H1 (cell line): ENCODE measurements around the gene SHROOM3.

ENCODE experiments used
- CTCF ChIP-seq, 3 experiments: IDR thresholded peaks; 1 replicate in 2 of 3; 2 replicates in 1 of 3; pipeline versions ENCODE4 v1.5.1 to v1.6.1; 2011; ENCODE audit warnings: low read length in 3 of 3, mild to moderate bottlenecking in 3 of 3, inconsistent platforms in 2 of 3, low read depth in 1 of 3, moderate library complexity in 1 of 3; ENCODE audit not compliant: insufficient read depth in 1 of 3; ENCODE audit errors: control extremely low read depth in 1 of 3
- HDAC2 ChIP-seq, 2 experiments: fragments of 300-600 bp in 1 of 2; sonication (generic) in 1 of 2; IDR thresholded peaks; 2 replicates each; pipeline ENCODE4 v1.6.1; 2011 to 2012; ENCODE audit warnings: low read depth in 2 of 2, low read length in 2 of 2, mild to moderate bottlenecking in 2 of 2, moderate library complexity in 2 of 2, borderline replicate concordance in 1 of 2, inconsistent platforms in 1 of 2
- MAFK ChIP-seq: IDR thresholded peaks from 2 replicates; pipeline ENCODE4 v1.6.1; 2012; ENCODE audit warnings: low read depth, mild to moderate bottlenecking, improper control_type of control experiment, low read length
- MAX ChIP-seq: IDR thresholded peaks from 2 replicates; pipeline ENCODE4 v1.6.1; 2012; ENCODE audit warnings: inconsistent platforms
- NRF1 ChIP-seq: IDR thresholded peaks from 2 replicates; pipeline ENCODE4 v1.6.1; 2011; ENCODE audit warnings: mild to moderate bottlenecking, low read depth, low read length, improper control_type of control experiment
- POLR2A ChIP-seq, 2 experiments: IDR thresholded peaks; 1 replicate in 1 of 2; 2 replicates in 1 of 2; pipeline ENCODE4 v1.6.1; 2011; ENCODE audit warnings: low read depth in 2 of 2, low read length in 2 of 2, mild to moderate bottlenecking in 2 of 2; ENCODE audit errors: control extremely low read depth in 1 of 2
- POLR2AphosphoS5 ChIP-seq: IDR thresholded peaks from 2 replicates; pipeline ENCODE4 v1.6.1; 2011; ENCODE audit warnings: low read depth, low read length
- SRF ChIP-seq: IDR thresholded peaks from 2 replicates; pipeline ENCODE4 v1.6.1; 2011; ENCODE audit warnings: mild to moderate bottlenecking, low read depth, low read length, moderate library complexity
- YY1 ChIP-seq: IDR thresholded peaks from 2 replicates; pipeline ENCODE4 v1.6.1; 2011; ENCODE audit warnings: low read depth, mild to moderate bottlenecking, low read length
- ZNF274 ChIP-seq: IDR thresholded peaks from 2 replicates; pipeline ENCODE4 v1.7.0; 2012; ENCODE audit warnings: low read length, borderline replicate concordance; ENCODE audit errors: extremely low read depth
- TF ChIP-seq, protein P1 (sequence below): IDR thresholded peaks from 2 replicates; pipeline ENCODE4 v1.6.1; 2011; ENCODE audit warnings: low read depth, mild to moderate bottlenecking, low read length; ENCODE audit not compliant: insufficient read depth

- TF ChIP-seq CTCF (IDR thresholded peaks at IDR 0.05; ENCODE audit: control extremely low read depth in 1 of 3, insufficient read depth in 1 of 3, low read depth in 1 of 3, low read length in 3 of 3), result no peak
- no peak for TF ChIP-seq MAFK
- no peak for TF ChIP-seq HDAC2 (IDR thresholded peaks at IDR 0.05; ENCODE audit: borderline replicate concordance in 1 of 2, low read depth in 2 of 2, low read length in 2 of 2)
- no peak for TF ChIP-seq POLR2A (IDR thresholded peaks at IDR 0.05; ENCODE audit: control extremely low read depth in 1 of 2, low read depth in 2 of 2, low read length in 2 of 2)
- TF ChIP-seq MAX, result no peak
- TF ChIP-seq YY1, result no peak
- no peak for TF ChIP-seq POLR2AphosphoS5
- TF ChIP-seq ZNF274, result no peak
- TF ChIP-seq, protein P1, sequence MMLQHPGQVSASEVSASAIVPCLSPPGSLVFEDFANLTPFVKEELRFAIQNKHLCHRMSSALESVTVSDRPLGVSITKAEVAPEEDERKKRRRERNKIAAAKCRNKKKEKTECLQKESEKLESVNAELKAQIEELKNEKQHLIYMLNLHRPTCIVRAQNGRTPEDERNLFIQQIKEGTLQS, result no peak
- TF ChIP-seq SRF, result no peak
- TF ChIP-seq NRF1, result no peak
Measured at GRCh38 chr4:76492055-76492454, 57.0 kb downstream of the SHROOM3 start.
